A549 (cell line): ENCODE data around the gene GTF3C1.

Source experiments
- KDM5A ChIP-seq: fragments of 200-600 bp; sonication (generic); IDR thresholded peaks from 2 replicates; pipeline ENCODE4 v1.6.1; 2016; ENCODE audit warnings: antibody characterized with exemption, mild to moderate bottlenecking
- MAFK ChIP-seq: fragments of 450-650 bp; IDR thresholded peaks from 2 replicates; pipeline ENCODE4 v1.6.1; 2014; ENCODE audit not compliant: partially characterized antibody
- NFE2L2 ChIP-seq: fragments of 150-350 bp; conservative IDR thresholded peaks from 2 replicates; pipeline ENCODE4 v1.6.1; 2014; ENCODE audit warnings: low read length
- POLR2A ChIP-seq: IDR thresholded peaks from 2 replicates; pipeline ENCODE4 v1.6.1; 2012; ENCODE audit warnings: mild to moderate bottlenecking, low read length
- TF ChIP-seq, protein P1 (sequence below): fragments of >200 bp; sonication (Bioruptor Twin); formaldehyde crosslinking; IDR thresholded peaks from 3 replicates; pipeline ENCODE4 v1.5.1; 2016

DNA sequence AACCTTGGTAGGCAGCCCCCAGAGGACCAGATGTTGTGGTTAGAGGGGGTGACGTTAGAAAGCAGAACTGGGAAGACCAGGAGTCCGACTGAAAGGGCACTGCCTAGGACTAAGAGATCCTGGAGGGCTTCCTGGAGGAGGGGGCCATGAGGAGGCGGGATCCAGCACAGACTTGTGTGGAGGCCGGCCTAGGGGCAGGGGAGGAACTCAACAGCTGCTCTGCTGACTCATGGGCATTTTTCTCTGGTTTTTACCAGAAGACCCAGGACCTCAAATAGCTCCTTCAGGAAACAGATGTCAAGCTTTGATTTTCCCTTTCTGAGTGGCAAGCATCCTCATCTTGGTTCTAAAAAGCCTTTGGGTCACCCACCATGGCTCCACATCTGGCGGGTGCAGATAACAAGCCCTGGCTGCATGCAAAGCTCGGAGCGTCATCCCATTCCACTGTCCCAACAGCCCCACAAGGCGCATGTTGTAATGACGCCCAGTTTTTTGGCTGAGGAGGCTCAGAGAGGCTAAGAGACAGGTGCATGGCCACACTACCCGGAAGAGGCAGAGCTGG lies 118.7 kb downstream of the GTF3C1 start:
- TF ChIP-seq MAFK = no peak
- TF ChIP-seq, protein P1, sequence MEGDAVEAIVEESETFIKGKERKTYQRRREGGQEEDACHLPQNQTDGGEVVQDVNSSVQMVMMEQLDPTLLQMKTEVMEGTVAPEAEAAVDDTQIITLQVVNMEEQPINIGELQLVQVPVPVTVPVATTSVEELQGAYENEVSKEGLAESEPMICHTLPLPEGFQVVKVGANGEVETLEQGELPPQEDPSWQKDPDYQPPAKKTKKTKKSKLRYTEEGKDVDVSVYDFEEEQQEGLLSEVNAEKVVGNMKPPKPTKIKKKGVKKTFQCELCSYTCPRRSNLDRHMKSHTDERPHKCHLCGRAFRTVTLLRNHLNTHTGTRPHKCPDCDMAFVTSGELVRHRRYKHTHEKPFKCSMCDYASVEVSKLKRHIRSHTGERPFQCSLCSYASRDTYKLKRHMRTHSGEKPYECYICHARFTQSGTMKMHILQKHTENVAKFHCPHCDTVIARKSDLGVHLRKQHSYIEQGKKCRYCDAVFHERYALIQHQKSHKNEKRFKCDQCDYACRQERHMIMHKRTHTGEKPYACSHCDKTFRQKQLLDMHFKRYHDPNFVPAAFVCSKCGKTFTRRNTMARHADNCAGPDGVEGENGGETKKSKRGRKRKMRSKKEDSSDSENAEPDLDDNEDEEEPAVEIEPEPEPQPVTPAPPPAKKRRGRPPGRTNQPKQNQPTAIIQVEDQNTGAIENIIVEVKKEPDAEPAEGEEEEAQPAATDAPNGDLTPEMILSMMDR = no peak
- no peak for TF ChIP-seq KDM5A
- TF ChIP-seq NFE2L2 = no peak
- no peak for TF ChIP-seq POLR2A
